H1 (cell line): ENCODE data around the gene IL17RA. TPM values are rescaled to one million over a fixed set of nuclear protein-coding genes. Genes with fewer than 3 reads are reported as not detected.
A peak's percentile ranks its signal among the peaks of the same experiment; 100 is the strongest.

Experiments used
- CTCF ChIA-PET: fragments of 300-600 bp; sonication (Branson Sonifier 250); formaldehyde crosslinking; loops from one replicate; lab custom pipeline; 2021; ENCODE audit not compliant: partially characterized antibody; lab: Charles Lee
- POLR2A ChIA-PET: fragments of 300-600 bp; sonication (Branson Sonifier 250); formaldehyde crosslinking; loops from one replicate; lab custom pipeline; 2021; ENCODE audit warnings: inconsistent platforms; ENCODE audit not compliant: partially characterized antibody; lab: Charles Lee
- DNase-seq, 2 experiments: peaks; one replicate each; pipeline versions ENCODE4 v3.0.0 to v3.0.0-alpha.2; 2010 to 2022; ENCODE audit warnings: low spot score in 2 of 2, low read depth in 1 of 2, mixed read lengths in 1 of 2
- FAIRE-seq: peaks from 2 replicates; lab custom pipeline; 2011; peaks lifted over from hg19 to GRCh38; lab: Jason Lieb, UNC
- H2AFZ ChIP-seq: 2 replicates; pipeline ENCODE4 v1.8.1; 2012; ENCODE audit warnings: low read length, inconsistent platforms
- H2AK5ac ChIP-seq: 2 replicates; pipeline ENCODE4 v1.6.1; 2013; ENCODE audit warnings: low read depth, low read length
- H2BK120ac ChIP-seq: replicated peaks from 2 replicates; pipeline ENCODE3; 2013; ENCODE audit warnings: low read depth, low read length, inconsistent platforms
- H2BK12ac ChIP-seq: 2 replicates; pipeline ENCODE4 v1.6.1; 2013; ENCODE audit warnings: low read depth, low read length
- H2BK15ac ChIP-seq: 2 replicates; pipeline ENCODE4 v1.6.1; 2013; ENCODE audit warnings: low read length
- H2BK20ac ChIP-seq: 2 replicates; pipeline ENCODE4 v1.6.1; 2013; ENCODE audit warnings: low read length
- H2BK5ac ChIP-seq: 2 replicates; pipeline ENCODE4 v1.6.1; 2013; ENCODE audit warnings: low read depth, low read length
- H3K14ac ChIP-seq: 2 replicates; pipeline ENCODE4 v1.6.1; 2013; ENCODE audit warnings: inconsistent platforms; ENCODE audit not compliant: insufficient read length
- H3K18ac ChIP-seq: 2 replicates; pipeline ENCODE4 v1.6.1; 2013; ENCODE audit warnings: low read length; ENCODE audit errors: extremely low read depth
- H3K23ac ChIP-seq: 2 replicates; pipeline ENCODE4 v1.6.1; 2013; ENCODE audit warnings: inconsistent platforms; ENCODE audit not compliant: insufficient read length
- H3K23me2 ChIP-seq: 2 replicates; pipeline ENCODE4 v1.6.1; 2013; ENCODE audit warnings: low read depth, low read length
- H3K27ac ChIP-seq: 2 replicates; pipeline ENCODE4 v1.6.1; 2011; ENCODE audit warnings: low read depth, low read length, inconsistent platforms
- H3K27me3 ChIP-seq, 4 experiments: replicated peaks in 1 of 4; 1 replicate in 1 of 4; 2 replicates in 3 of 4; pipeline versions ENCODE4 v1.6.1 to v1.8.1; 2011 to 2013; ENCODE audit warnings: low read length in 3 of 4, mild to moderate bottlenecking in 3 of 4, inconsistent platforms in 2 of 4, mixed read lengths in 2 of 4, moderate library complexity in 1 of 4; ENCODE audit not compliant: control insufficient read depth in 3 of 4, insufficient read depth in 3 of 4; ENCODE audit errors: extremely low read depth in 1 of 4
- H3K36me3 ChIP-seq, 4 experiments: 2 replicates each; pipeline versions ENCODE4 v1.6.1 to v1.8.1; 2011 to 2013; ENCODE audit warnings: mild to moderate bottlenecking in 4 of 4, low read length in 3 of 4, moderate library complexity in 2 of 4, control low read depth in 1 of 4, inconsistent platforms in 1 of 4; ENCODE audit not compliant: insufficient read depth in 4 of 4, control insufficient read depth in 2 of 4
- H3K4ac ChIP-seq: replicated peaks from 2 replicates; pipeline ENCODE3; 2013; ENCODE audit warnings: low read length, low read depth, mixed read lengths, inconsistent platforms; ENCODE audit not compliant: insufficient read length
- H3K4me1 ChIP-seq, 4 experiments: replicated peaks in 1 of 4; 1 replicate in 1 of 4; 2 replicates in 3 of 4; pipeline versions ENCODE4 v1.6.1 to v1.8.1; 2011 to 2013; ENCODE audit warnings: low read length in 3 of 4, inconsistent platforms in 2 of 4, mixed read lengths in 1 of 4; ENCODE audit not compliant: insufficient read depth in 4 of 4, control insufficient read depth in 3 of 4
- H3K4me2 ChIP-seq, 2 experiments: 2 replicates each; pipeline versions ENCODE4 v1.6.1 to v1.8.1; 2011 to 2013; ENCODE audit warnings: low read depth in 2 of 2, low read length in 2 of 2, control low read depth in 1 of 2, inconsistent platforms in 1 of 2, mild to moderate bottlenecking in 1 of 2; ENCODE audit not compliant: insufficient read depth in 1 of 2
- H3K4me3 ChIP-seq, 4 experiments: fragments of 200-600, 300-600 bp in 1 of 4; sonication (generic), shearing (Covaris generic), sonication (Bioruptor Twin) in 1 of 4; 2 replicates each; pipeline versions ENCODE4 v1.5.1 to v1.8.1; 2011 to 2016; ENCODE audit warnings: low read length in 4 of 4, low read depth in 3 of 4, control low read depth in 2 of 4, inconsistent platforms in 2 of 4, mild to moderate bottlenecking in 2 of 4, mixed read lengths in 1 of 4, moderate library complexity in 1 of 4; ENCODE audit not compliant: insufficient read depth in 2 of 4; ENCODE audit errors: extremely low read depth in 1 of 4
- H3K56ac ChIP-seq: replicated peaks from 2 replicates; pipeline ENCODE3; 2013; ENCODE audit warnings: low read depth, mild to moderate bottlenecking, mixed read lengths, low read length, inconsistent platforms; ENCODE audit not compliant: insufficient read length
- H3K79me1 ChIP-seq: 2 replicates; pipeline ENCODE4 v1.6.1; 2013; ENCODE audit warnings: low read depth, low read length, control low read depth
- H3K79me2 ChIP-seq, 2 experiments: 2 replicates each; pipeline versions ENCODE4 v1.6.1 to v1.8.1; 2012 to 2013; ENCODE audit warnings: low read length in 2 of 2, mild to moderate bottlenecking in 2 of 2, inconsistent platforms in 1 of 2; ENCODE audit not compliant: insufficient read depth in 2 of 2, control insufficient read depth in 1 of 2
- H3K9ac ChIP-seq, 4 experiments: replicated peaks in 1 of 4; 1 replicate in 1 of 4; 2 replicates in 3 of 4; pipeline versions ENCODE4 v1.6.1 to v1.8.1; 2011 to 2013; ENCODE audit warnings: low read depth in 3 of 4, low read length in 3 of 4, control low read depth in 2 of 4, mild to moderate bottlenecking in 2 of 4, moderate library complexity in 2 of 4, inconsistent platforms in 1 of 4; ENCODE audit errors: extremely low read depth in 1 of 4
- H3K9me3 ChIP-seq, 2 experiments: 2 replicates each; pipeline versions ENCODE4 v1.6.1 to v1.8.1; 2012 to 2013; ENCODE audit warnings: mild to moderate bottlenecking in 2 of 2, moderate library complexity in 2 of 2, control low read depth in 1 of 2, inconsistent platforms in 1 of 2, low read depth in 1 of 2, low read length in 1 of 2, mixed read lengths in 1 of 2; ENCODE audit not compliant: insufficient read depth in 2 of 2
- H4K20me1 ChIP-seq, 2 experiments: replicated peaks in 1 of 2; 2 replicates each; pipeline versions ENCODE3 to v1.8.1; 2011 to 2013; ENCODE audit warnings: inconsistent platforms in 2 of 2, low read length in 2 of 2, mild to moderate bottlenecking in 1 of 2; ENCODE audit not compliant: insufficient read depth in 2 of 2, control insufficient read depth in 1 of 2
- H4K5ac ChIP-seq: 2 replicates; pipeline ENCODE4 v1.6.1; 2013; ENCODE audit warnings: low read length, low read depth, mixed read lengths, inconsistent platforms; ENCODE audit not compliant: insufficient read length
- H4K8ac ChIP-seq: 2 replicates; pipeline ENCODE4 v1.8.0; 2013; ENCODE audit warnings: mild to moderate bottlenecking, moderate library complexity, low read length, inconsistent platforms; ENCODE audit not compliant: insufficient read depth; ENCODE audit errors: extremely low read depth
- H4K91ac ChIP-seq: replicated peaks from 2 replicates; pipeline ENCODE3; 2013; ENCODE audit warnings: low read length, mixed read lengths, inconsistent platforms; ENCODE audit not compliant: insufficient read length
- KDM1A ChIP-seq: fragments of 200-600, 300-600 bp; sonication (generic); IDR thresholded peaks from 2 replicates; pipeline ENCODE4 v1.7.1; 2016; ENCODE audit warnings: mild to moderate bottlenecking, low read length, borderline replicate concordance
- TBP ChIP-seq: IDR thresholded peaks from 2 replicates; pipeline ENCODE4 v1.6.1; 2011; ENCODE audit warnings: low read depth, low read length, improper control_type of control experiment
- WGBS, 2 experiments: shearing (Covaris generic) in 1 of 2; methylation state at CpG; one replicate each; pipeline versions ENCODE4 v1.1.6 to v1.1.7; 2013 to 2015; ENCODE audit warnings: low lambda C conversion rate in 2 of 2, mixed read lengths in 2 of 2, inconsistent platforms in 1 of 2, low coverage in 1 of 2, missing lambda C conversion rate in 1 of 2; ENCODE audit not compliant: insufficient replicate concordance in 2 of 2, insufficient coverage in 1 of 2, insufficient read length in 1 of 2; ENCODE audit errors: extremely low coverage in 1 of 2, missing lambda C conversion rate in 1 of 2; 5-methylcytosine and 5-hydroxymethylcytosine counted together
- polyA plus RNA-seq, 7 experiments: library from polyadenylated mRNA; depleted of rRNA in 3 of 7; stranded (reverse) in 5 of 7; unstranded in 2 of 7; fragments of >200 nt in 5 of 7; fragments of 200-250 nt in 2 of 7; gene quantifications; 1 replicate in 5 of 7; 2 replicates in 1 of 7; 4 replicates in 1 of 7; pipeline versions ENCODE4 v1.2.1 to v1.2.3, GENCODE V29; 2011 to 2013; ENCODE audit warnings: missing spikeins in 2 of 7, mixed read lengths in 2 of 7
- total RNA-seq: library from RNA; stranded (reverse); fragmentation: NEBNext Ultra II Directional; extraction: Animal tissue kit (Norgen Biotek cat#: 25700); gene quantifications from 2 replicates; pipeline ENCODE4 v1.2.1, GENCODE V29; 2021

Gene IL17RA
- total and polyA plus RNA-seq, 2 of the 8 experiments (the other 6 are each of a cell fraction or from before 2014, with no cell fraction given), result 5.6 to 9.9 TPM

DNA sequence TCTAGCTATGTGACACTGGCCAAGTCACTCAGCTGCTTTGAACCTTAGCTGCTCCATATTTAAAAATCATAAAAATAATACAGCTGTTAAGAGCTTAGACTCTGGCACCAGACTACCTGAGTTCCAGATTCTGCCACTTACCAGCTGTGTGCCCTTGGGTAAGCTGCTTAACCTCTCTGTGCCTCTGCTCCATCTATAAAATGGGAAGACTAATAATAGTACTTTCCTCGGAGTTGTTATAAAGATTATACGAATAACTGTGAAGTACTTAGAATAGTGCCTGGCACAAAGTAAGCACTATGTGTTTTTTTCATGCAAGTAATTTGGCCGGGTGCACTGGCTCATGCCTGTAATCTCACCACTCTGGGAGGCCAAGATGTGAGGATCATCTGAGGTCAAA, 72.9 kb downstream of the IL17RA start:
- Histone ChIP-seq H3K23me2 (peaks cover 10% of the 10 kb centered on the region; the same call in 1 of the 2 replicates), H3K79me2 (peaks cover 19 to 48% of the 10 kb centered on the region in 2 experiments), H3K18ac (no peak overlapping the region), H3K27ac (no peak overlapping the region), H4K91ac (no peak overlapping the region), H4K20me1 (peaks cover 2 to 9% of the 10 kb centered on the region in 2 experiments), H3K9ac (no peak overlapping the region), H3K36me3 (no peaks in the 10 kb centered on the region), H3K4ac (no peak overlapping the region), H2BK120ac (no peak overlapping the region), H3K4me1 (peaks cover 3 to 8% (median 5%) of the 10 kb centered on the region in 4 experiments; a peak in 6 of 7 replicates), H3K4me2 (peak overlapping the region; percentile 67 to 70; a peak in 2 of 4 replicates), H3K56ac (no peak overlapping the region), H3K23ac (no peak overlapping the region), H2BK15ac (no peak overlapping the region), H3K27me3 (0 out of 7 replicates have a peak, but pooled peaks cover 0 to 4% (median 0%) of the 10 kb centered on the region in 4 experiments), H2BK5ac (no peak overlapping the region), H2AFZ (no peak overlapping the region), H4K8ac (no peak overlapping the region), H3K4me3 (peak overlapping the region in 2 of 4 experiments; percentile 62 to 70; a peak in 3 of 8 replicates), H2BK20ac (no peak overlapping the region), H3K79me1 (peaks cover 10% of the 10 kb centered on the region), H2BK12ac (no peak overlapping the region), H4K5ac (no peak overlapping the region), H3K9me3 (no peaks in the 10 kb centered on the region), H2AK5ac (no peak overlapping the region), H3K14ac (no peak overlapping the region)
- DNase-seq (no peak), FAIRE-seq (no peak)
- CTCF ChIA-PET, result interaction anchor here (0.5 to 2.4 kb wide), 7 partner anchors 11 to 208 kb away, joined by 3 to 12 read pairs (median 5); no protein-coding TSS in a partner anchor
- POLR2A ChIA-PET, result interaction anchor here (0.7 to 2.0 kb wide), 5 partner anchors 11 to 77 kb away, joined by 3 to 6 read pairs (median 3); no protein-coding TSS in a partner anchor
- WGBS, 2 experiments, result 97% methylated on average over 3 of the region's 3 CpGs; no CpG with 5 or more reads in 1 of the 2 experiments
- TF ChIP-seq TBP (no peak), KDM1A (0 out of 2 replicates have a peak, but pooled peaks have one; percentile 58)
